ENCODE measurements around the gene HSD17B1. TPM values are rescaled to one million over a fixed set of nuclear protein-coding genes. Genes with fewer than 3 reads are reported as not detected.

HSD17B1 gene
- total and polyA plus RNA-seq, 2 donors from 2014 or later, result 0.31 to 3.3 TPM

DNA sequence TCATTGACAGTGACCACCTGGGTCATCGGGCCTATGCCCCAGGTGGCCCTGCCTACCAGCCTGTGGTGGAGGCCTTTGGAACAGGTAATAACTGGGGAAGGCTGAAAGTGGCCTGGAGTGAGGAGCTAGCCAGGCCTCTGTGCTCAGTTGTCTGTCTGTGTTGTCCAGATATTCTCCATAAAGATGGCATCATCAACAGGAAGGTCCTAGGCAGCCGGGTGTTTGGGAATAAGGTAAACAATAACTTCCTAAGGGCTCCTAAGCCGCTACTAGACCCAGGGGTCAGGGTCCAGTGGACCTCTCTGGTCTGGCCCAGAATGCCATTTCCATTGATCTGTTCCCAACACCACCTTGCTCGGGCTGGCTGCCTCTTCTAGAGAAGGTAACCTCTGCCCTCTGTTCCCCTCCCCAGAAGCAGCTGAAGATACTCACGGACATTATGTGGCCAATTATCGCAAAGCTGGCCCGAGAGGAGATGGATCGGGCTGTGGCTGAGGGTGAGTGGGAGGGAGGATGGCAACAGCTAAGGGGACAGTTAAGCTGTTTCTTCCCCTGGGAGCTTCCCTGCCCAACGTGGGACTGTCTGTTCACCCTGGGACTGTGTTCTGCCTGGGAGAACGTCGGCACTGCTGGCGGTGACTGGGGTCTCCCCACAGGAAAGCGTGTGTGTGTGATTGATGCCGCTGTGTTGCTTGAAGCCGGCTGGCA, 12.2 kb downstream of the HSD17B1 start:
- DNase-seq, result peak in 1 of 5 donors; percentile 69
- peaks cover 6 to 33% (median 23%) of the 10 kb centered on the region in 3 donors for H3K36me3 ChIP-seq (ENCODE audit: control insufficient read depth in 2 of 3, insufficient read depth in 3 of 3, low read length in 3 of 3)
- H3K4me3 ChIP-seq (ENCODE audit: low read length in 3 of 3), result no peak overlapping the region
- no peak overlapping the region for H3K27ac ChIP-seq (ENCODE audit: low read depth in 2 of 2, low read length in 2 of 2)
- H3K27me3 ChIP-seq (ENCODE audit: control insufficient read depth, insufficient read depth, low read length), result no peaks in the 10 kb centered on the region
- H3K9ac ChIP-seq (ENCODE audit: low read length in 3 of 3), result peak overlapping the region in 1 of 3 donors; percentile 96
- TF ChIP-seq, protein P1, sequence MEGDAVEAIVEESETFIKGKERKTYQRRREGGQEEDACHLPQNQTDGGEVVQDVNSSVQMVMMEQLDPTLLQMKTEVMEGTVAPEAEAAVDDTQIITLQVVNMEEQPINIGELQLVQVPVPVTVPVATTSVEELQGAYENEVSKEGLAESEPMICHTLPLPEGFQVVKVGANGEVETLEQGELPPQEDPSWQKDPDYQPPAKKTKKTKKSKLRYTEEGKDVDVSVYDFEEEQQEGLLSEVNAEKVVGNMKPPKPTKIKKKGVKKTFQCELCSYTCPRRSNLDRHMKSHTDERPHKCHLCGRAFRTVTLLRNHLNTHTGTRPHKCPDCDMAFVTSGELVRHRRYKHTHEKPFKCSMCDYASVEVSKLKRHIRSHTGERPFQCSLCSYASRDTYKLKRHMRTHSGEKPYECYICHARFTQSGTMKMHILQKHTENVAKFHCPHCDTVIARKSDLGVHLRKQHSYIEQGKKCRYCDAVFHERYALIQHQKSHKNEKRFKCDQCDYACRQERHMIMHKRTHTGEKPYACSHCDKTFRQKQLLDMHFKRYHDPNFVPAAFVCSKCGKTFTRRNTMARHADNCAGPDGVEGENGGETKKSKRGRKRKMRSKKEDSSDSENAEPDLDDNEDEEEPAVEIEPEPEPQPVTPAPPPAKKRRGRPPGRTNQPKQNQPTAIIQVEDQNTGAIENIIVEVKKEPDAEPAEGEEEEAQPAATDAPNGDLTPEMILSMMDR (IDR thresholded peaks at IDR 0.05; ENCODE audit: borderline replicate concordance, extremely low read depth, insufficient read depth), result no peak
- FAIRE-seq, result no peak
- no peaks in the 10 kb centered on the region for H3K9me3 ChIP-seq (ENCODE audit: control insufficient read depth in 2 of 3, insufficient read depth in 1 of 3, low read length in 3 of 3)
- peaks cover 0 to 43% (median 21%) of the 10 kb centered on the region in 3 donors for H3K4me1 ChIP-seq (ENCODE audit: control insufficient read depth in 2 of 3, insufficient read depth in 2 of 3, low read depth in 1 of 3, low read length in 3 of 3)
- intact Hi-C loops (cut with DNase I), result no loop called here

DNA sequence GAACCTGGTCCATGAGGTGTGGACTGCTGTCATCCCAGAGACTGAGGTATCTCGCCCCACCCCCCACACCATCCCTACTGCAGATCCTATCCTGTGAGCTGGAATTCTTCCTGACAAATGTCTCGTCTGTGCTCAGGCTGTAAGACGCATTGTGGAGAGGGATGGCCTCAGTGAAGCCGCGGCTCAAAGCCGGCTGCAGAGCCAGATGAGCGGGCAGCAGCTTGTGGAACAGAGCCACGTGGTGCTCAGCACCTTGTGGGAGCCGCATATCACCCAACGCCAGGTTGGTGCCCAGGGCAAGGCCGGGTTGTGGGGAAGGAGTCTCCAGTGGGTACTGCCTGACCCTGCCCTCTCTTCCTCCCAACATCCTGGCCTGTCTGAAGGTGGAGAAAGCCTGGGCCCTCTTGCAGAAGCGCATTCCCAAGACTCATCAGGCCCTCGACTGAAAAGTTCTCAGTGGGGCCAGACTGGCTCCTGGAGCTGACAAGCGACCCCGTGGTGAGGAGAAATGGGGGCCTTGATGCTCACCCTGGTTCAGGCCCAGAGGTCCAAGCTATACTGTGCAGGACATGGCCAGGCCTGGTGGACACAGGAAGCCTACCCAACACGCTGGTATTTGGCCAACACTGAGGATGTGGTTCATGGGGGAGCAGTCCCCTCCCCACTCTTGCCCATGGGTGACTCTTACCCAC, 12.9 kb downstream of the HSD17B1 start:
- H3K27ac ChIP-seq (ENCODE audit: low read depth in 2 of 2, low read length in 2 of 2), result peak overlapping the region in 1 of 2 donors; percentile 86
- H3K36me3 ChIP-seq (ENCODE audit: control insufficient read depth in 2 of 3, insufficient read depth in 3 of 3, low read length in 3 of 3), result peaks cover 6 to 37% (median 26%) of the 10 kb centered on the region in 3 donors
- H3K9ac ChIP-seq (ENCODE audit: low read length in 3 of 3), result peak overlapping the region in 1 of 3 donors; percentile 23
- intact Hi-C loops (cut with DNase I), result no loop called here
- DNase-seq (peak in 1 of 5 donors; percentile 70), FAIRE-seq (no peak)
- H3K27me3 ChIP-seq (ENCODE audit: control insufficient read depth, insufficient read depth, low read length), result no peaks in the 10 kb centered on the region
- TF ChIP-seq, protein P1 (IDR thresholded peaks at IDR 0.05; ENCODE audit: borderline replicate concordance, extremely low read depth, insufficient read depth), result no peak
- H3K9me3 ChIP-seq (ENCODE audit: control insufficient read depth in 2 of 3, insufficient read depth in 1 of 3, low read length in 3 of 3), result no peaks in the 10 kb centered on the region
- peaks cover 0 to 43% (median 21%) of the 10 kb centered on the region in 3 donors for H3K4me1 ChIP-seq (ENCODE audit: control insufficient read depth in 2 of 3, insufficient read depth in 2 of 3, low read depth in 1 of 3, low read length in 3 of 3)
- peak overlapping the region in 1 of 3 donors; percentile 6 for H3K4me3 ChIP-seq (ENCODE audit: low read length in 3 of 3)

GRCh38 chr17:42566215-42566882, 13.6 kb downstream of the HSD17B1 start:
- intact Hi-C loops (cut with DNase I), result no loop called here
- Histone ChIP-seq H3K4me3 (ENCODE audit: low read length in 3 of 3) (peak overlapping the region; percentile 51 to 75 (median 69)), H3K27me3 (ENCODE audit: control insufficient read depth, insufficient read depth, low read length) (no peaks in the 10 kb centered on the region), H3K36me3 (ENCODE audit: control insufficient read depth in 2 of 3, insufficient read depth in 3 of 3, low read length in 3 of 3) (peaks cover 6 to 38% (median 26%) of the 10 kb centered on the region in 3 donors), H3K9me3 (ENCODE audit: control insufficient read depth in 2 of 3, insufficient read depth in 1 of 3, low read length in 3 of 3) (no peaks in the 10 kb centered on the region), H3K27ac (ENCODE audit: low read depth in 2 of 2, low read length in 2 of 2) (peak overlapping the region; percentile 86 to 91), H3K4me1 (ENCODE audit: control insufficient read depth in 2 of 3, insufficient read depth in 2 of 3, low read depth in 1 of 3, low read length in 3 of 3) (peaks cover 0 to 41% (median 21%) of the 10 kb centered on the region in 3 donors), H3K9ac (ENCODE audit: low read length in 3 of 3) (peak overlapping the region; percentile 17 to 49 (median 35))
- DNase-seq (no peak), FAIRE-seq (no peak)
- TF ChIP-seq, protein P1 (IDR thresholded peaks at IDR 0.05; ENCODE audit: borderline replicate concordance, extremely low read depth, insufficient read depth), result no peak
